ENCODE data around the gene COX7A2L. TPM values are rescaled to one million over a fixed set of nuclear protein-coding genes. Genes with fewer than 3 reads are reported as not detected.
A peak's percentile ranks its signal among the peaks of the same experiment; 100 is the strongest.

The COX7A2L gene
- total and polyA plus RNA-seq, 2 donors (not counting 1 experiment from before 2014, with no cell fraction given), result 39.4 to 66.7 TPM

GRCh38 chr2:42340938-42341636, 19.9 kb downstream of the COX7A2L start:
- TF ChIP-seq, protein P1, sequence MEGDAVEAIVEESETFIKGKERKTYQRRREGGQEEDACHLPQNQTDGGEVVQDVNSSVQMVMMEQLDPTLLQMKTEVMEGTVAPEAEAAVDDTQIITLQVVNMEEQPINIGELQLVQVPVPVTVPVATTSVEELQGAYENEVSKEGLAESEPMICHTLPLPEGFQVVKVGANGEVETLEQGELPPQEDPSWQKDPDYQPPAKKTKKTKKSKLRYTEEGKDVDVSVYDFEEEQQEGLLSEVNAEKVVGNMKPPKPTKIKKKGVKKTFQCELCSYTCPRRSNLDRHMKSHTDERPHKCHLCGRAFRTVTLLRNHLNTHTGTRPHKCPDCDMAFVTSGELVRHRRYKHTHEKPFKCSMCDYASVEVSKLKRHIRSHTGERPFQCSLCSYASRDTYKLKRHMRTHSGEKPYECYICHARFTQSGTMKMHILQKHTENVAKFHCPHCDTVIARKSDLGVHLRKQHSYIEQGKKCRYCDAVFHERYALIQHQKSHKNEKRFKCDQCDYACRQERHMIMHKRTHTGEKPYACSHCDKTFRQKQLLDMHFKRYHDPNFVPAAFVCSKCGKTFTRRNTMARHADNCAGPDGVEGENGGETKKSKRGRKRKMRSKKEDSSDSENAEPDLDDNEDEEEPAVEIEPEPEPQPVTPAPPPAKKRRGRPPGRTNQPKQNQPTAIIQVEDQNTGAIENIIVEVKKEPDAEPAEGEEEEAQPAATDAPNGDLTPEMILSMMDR (IDR thresholded peaks at IDR 0.05), result no peak
- TF ChIP-seq EZH2 (IDR thresholded peaks at IDR 0.05; ENCODE audit: borderline replicate concordance, insufficient read depth, low read depth, low read length, poor library complexity, severe bottlenecking), result no peak
- no peaks in the 10 kb centered on the region for H3K4me1 ChIP-seq (ENCODE audit: control insufficient read depth in 2 of 2, insufficient read depth in 2 of 2, low read length in 2 of 2)
- H3K27ac ChIP-seq (ENCODE audit: low read length in 2 of 2), result no peak overlapping the region
- Mint-ChIP-seq H3K27ac (no peak overlapping the region), H3K9me3 (ENCODE audit: insufficient read depth) (no peaks in the 10 kb centered on the region), H3K4me3 (no peak overlapping the region), H3K27me3 (no peaks in the 10 kb centered on the region), H3K4me1 (no peaks in the 10 kb centered on the region)
- H3K9ac ChIP-seq (ENCODE audit: low read length), result no peak overlapping the region
- H3K27me3 ChIP-seq (replicated peaks in 1 of 4; ENCODE audit: control extremely low read depth in 1 of 4, control insufficient read depth in 3 of 4, insufficient read depth in 4 of 4, low read length in 3 of 4), result no peaks in the 10 kb centered on the region
- H3K9me3 ChIP-seq (ENCODE audit: control extremely low read depth in 1 of 3, control insufficient read depth in 2 of 3, insufficient read depth in 1 of 3, low read length in 2 of 3), result peaks cover 0 to 9% (median 0%) of the 10 kb centered on the region in 3 donors
- intact Hi-C loops (cut with micrococcal nuclease), result no loop called here
- 97% methylated on average over 6 of the region's 10 CpGs for WGBS (ENCODE audit: insufficient coverage)
- no peak overlapping the region for H3K4me2 ChIP-seq (replicated peaks; ENCODE audit: low read depth, low read length, poor library complexity, severe bottlenecking)
- peaks cover 25% of the 10 kb centered on the region for H3K79me2 ChIP-seq (ENCODE audit: control insufficient read depth, insufficient read depth, low read length)
- peaks cover 0 to 18% of the 10 kb centered on the region in 2 experiments for H3K36me3 ChIP-seq (replicated peaks in 1 of 2; ENCODE audit: control extremely low read depth in 1 of 2, control insufficient read depth in 1 of 2, extremely low read depth in 1 of 2, insufficient read depth in 2 of 2, low read length in 1 of 2)
- H3K4me3 ChIP-seq (ENCODE audit: control extremely low read depth in 1 of 5, extremely low read depth in 1 of 5, insufficient read depth in 1 of 5, low read depth in 2 of 5, low read length in 4 of 5), result no peak overlapping the region
- DNase-seq, result no peak
- no peak for ATAC-seq (ENCODE audit: low read depth)
- ChIA-PET CTCF (no interaction called here), POLR2A (no interaction called here)
- no peaks in the 10 kb centered on the region for H4K20me1 ChIP-seq (ENCODE audit: control insufficient read depth, insufficient read depth, low read length, poor library complexity, severe bottlenecking)
- H2AFZ ChIP-seq (ENCODE audit: insufficient read depth, low read depth, low read length, poor library complexity, severe bottlenecking), result no peak overlapping the region

- H3K27ac Mint-ChIP-seq, result peak overlapping the region; percentile 39
- no peaks in the 10 kb centered on the region for H3K27me3 Mint-ChIP-seq
- Histone ChIP-seq H3K27me3 (replicated peaks in 1 of 4; ENCODE audit: control extremely low read depth in 1 of 4, control insufficient read depth in 3 of 4, insufficient read depth in 4 of 4, low read length in 3 of 4) (no peaks in the 10 kb centered on the region), H2AFZ (ENCODE audit: insufficient read depth, low read depth, low read length, poor library complexity, severe bottlenecking) (no peak overlapping the region), H3K79me2 (ENCODE audit: control insufficient read depth, insufficient read depth, low read length) (peaks cover 17% of the 10 kb centered on the region), H3K4me3 (ENCODE audit: control extremely low read depth in 1 of 5, extremely low read depth in 1 of 5, insufficient read depth in 1 of 5, low read depth in 2 of 5, low read length in 4 of 5) (no peak overlapping the region), H4K20me1 (ENCODE audit: control insufficient read depth, insufficient read depth, low read length, poor library complexity, severe bottlenecking) (no peaks in the 10 kb centered on the region), H3K4me2 (replicated peaks; ENCODE audit: low read depth, low read length, poor library complexity, severe bottlenecking) (no peak overlapping the region), H3K9ac (ENCODE audit: low read length) (no peak overlapping the region), H3K27ac (ENCODE audit: low read length in 2 of 2) (no peak overlapping the region), H3K36me3 (replicated peaks in 1 of 2; ENCODE audit: control extremely low read depth in 1 of 2, control insufficient read depth in 1 of 2, extremely low read depth in 1 of 2, insufficient read depth in 2 of 2, low read length in 1 of 2) (peaks cover 0 to 11% of the 10 kb centered on the region in 2 experiments), H3K4me1 (ENCODE audit: control insufficient read depth in 2 of 2, insufficient read depth in 2 of 2, low read length in 2 of 2) (no peaks in the 10 kb centered on the region), H3K9me3 (ENCODE audit: control extremely low read depth in 1 of 3, control insufficient read depth in 2 of 3, insufficient read depth in 1 of 3, low read length in 2 of 3) (peaks cover 0 to 9% (median 0%) of the 10 kb centered on the region in 3 donors)
- POLR2A ChIA-PET, result no interaction called here
- TF ChIP-seq, protein P1 (IDR thresholded peaks at IDR 0.05), result no peak
- no peak for TF ChIP-seq EZH2 (IDR thresholded peaks at IDR 0.05; ENCODE audit: borderline replicate concordance, insufficient read depth, low read depth, low read length, poor library complexity, severe bottlenecking)
- CTCF ChIA-PET, result no interaction called here
- WGBS (ENCODE audit: insufficient coverage), result 88% methylated on average over 22 of the region's 23 CpGs
- intact Hi-C loops (cut with micrococcal nuclease), result no loop called here
- ATAC-seq (ENCODE audit: low read depth) (no peak), DNase-seq (no peak)
- no peaks in the 10 kb centered on the region for H3K4me1 Mint-ChIP-seq
- no peaks in the 10 kb centered on the region for H3K9me3 Mint-ChIP-seq (ENCODE audit: insufficient read depth)
- no peak overlapping the region for H3K4me3 Mint-ChIP-seq
These were observed 20.7 kb downstream of the COX7A2L start for GRCh38 chr2:42340045-42340937.
